ENCODE data around the gene MIA2. TPM values are rescaled to one million over a fixed set of nuclear protein-coding genes. Genes with fewer than 3 reads are reported as not detected.

Gene MIA2
- total RNA-seq, 4 donors from 2014 or later = 10.9 to 17.0 (median 12.6) TPM

DNA sequence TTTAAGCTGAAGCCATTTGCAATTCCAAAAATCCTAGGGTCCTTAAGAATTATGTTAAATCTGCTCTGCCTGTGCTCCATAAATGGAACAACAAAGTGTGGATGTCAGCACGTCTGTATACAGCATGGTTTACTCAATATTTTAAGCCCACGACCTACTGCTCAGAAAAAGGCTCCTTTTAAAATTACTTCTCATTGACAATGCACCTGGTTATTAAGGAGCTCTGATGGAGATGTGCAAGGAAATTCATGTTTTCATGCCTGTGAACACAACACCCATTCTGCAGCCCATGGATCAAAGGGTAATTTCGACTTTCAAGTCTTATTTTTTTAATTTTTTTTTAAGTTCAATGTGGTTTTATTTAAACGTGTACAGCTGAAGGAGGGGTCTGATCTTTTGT lies 150.5 kb downstream of the MIA2 start:
- no peak for TF ChIP-seq EP300 (IDR thresholded peaks at IDR 0.05)
- intact Hi-C loops (cut with DNase I) = no loop called here
- WGBS = 82% methylated on average over 4 of the region's 4 CpGs
- H3K27ac ChIP-seq (replicated peaks in 1 of 4) = no peak overlapping the region
- DNase-seq (ENCODE audit: extremely low spot score) = no peak
- peaks cover 0 to 10% (median 0%) of the 10 kb centered on the region in 4 donors for H3K36me3 ChIP-seq
- H3K9me3 ChIP-seq = no peaks in the 10 kb centered on the region
- no peaks in the 10 kb centered on the region for H3K27me3 ChIP-seq
- peaks cover 0 to 2% (median 0%) of the 10 kb centered on the region in 4 donors for H3K4me1 ChIP-seq
- H3K4me3 ChIP-seq = no peak overlapping the region

DNA sequence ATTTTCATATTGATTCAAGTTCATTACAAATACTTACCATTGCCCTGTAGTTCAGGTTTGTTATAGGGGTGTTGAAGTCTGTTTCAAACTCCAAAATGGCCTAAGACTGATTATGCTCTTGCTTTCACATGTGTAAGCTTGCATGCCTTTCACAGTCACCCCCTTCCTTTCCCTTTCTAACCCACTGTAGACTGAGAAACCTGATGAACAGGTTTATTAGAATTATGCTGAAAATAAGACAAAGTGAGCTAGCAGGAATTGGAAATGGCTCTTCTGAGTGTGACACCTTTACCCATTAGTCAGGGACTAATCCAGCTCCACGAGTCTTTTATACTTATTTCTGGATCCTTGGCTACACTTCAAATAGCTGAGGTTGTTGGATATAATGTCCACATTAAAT lies 159.6 kb downstream of the MIA2 start:
- no peak overlapping the region for H3K27ac ChIP-seq (replicated peaks in 1 of 4)
- H3K27me3 ChIP-seq = no peaks in the 10 kb centered on the region
- WGBS = 38% methylated on average over 1 of the region's 1 CpG
- intact Hi-C loops (cut with DNase I) = no loop called here
- no peaks in the 10 kb centered on the region for H3K4me1 ChIP-seq
- H3K36me3 ChIP-seq = peaks cover 4 to 29% (median 14%) of the 10 kb centered on the region in 4 donors
- TF ChIP-seq EP300 (IDR thresholded peaks at IDR 0.05) (no peak), POLR2AphosphoS5 (IDR thresholded peaks at IDR 0.05) (no peak), POLR2A (IDR thresholded peaks at IDR 0.05; ENCODE audit: low read depth) (no peak)
- TF ChIP-seq, protein P1, sequence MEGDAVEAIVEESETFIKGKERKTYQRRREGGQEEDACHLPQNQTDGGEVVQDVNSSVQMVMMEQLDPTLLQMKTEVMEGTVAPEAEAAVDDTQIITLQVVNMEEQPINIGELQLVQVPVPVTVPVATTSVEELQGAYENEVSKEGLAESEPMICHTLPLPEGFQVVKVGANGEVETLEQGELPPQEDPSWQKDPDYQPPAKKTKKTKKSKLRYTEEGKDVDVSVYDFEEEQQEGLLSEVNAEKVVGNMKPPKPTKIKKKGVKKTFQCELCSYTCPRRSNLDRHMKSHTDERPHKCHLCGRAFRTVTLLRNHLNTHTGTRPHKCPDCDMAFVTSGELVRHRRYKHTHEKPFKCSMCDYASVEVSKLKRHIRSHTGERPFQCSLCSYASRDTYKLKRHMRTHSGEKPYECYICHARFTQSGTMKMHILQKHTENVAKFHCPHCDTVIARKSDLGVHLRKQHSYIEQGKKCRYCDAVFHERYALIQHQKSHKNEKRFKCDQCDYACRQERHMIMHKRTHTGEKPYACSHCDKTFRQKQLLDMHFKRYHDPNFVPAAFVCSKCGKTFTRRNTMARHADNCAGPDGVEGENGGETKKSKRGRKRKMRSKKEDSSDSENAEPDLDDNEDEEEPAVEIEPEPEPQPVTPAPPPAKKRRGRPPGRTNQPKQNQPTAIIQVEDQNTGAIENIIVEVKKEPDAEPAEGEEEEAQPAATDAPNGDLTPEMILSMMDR (IDR thresholded peaks at IDR 0.05) = no peak
- H3K9me3 ChIP-seq = no peaks in the 10 kb centered on the region
- no peak overlapping the region for H3K4me3 ChIP-seq
- DNase-seq (ENCODE audit: extremely low spot score) = no peak

DNA sequence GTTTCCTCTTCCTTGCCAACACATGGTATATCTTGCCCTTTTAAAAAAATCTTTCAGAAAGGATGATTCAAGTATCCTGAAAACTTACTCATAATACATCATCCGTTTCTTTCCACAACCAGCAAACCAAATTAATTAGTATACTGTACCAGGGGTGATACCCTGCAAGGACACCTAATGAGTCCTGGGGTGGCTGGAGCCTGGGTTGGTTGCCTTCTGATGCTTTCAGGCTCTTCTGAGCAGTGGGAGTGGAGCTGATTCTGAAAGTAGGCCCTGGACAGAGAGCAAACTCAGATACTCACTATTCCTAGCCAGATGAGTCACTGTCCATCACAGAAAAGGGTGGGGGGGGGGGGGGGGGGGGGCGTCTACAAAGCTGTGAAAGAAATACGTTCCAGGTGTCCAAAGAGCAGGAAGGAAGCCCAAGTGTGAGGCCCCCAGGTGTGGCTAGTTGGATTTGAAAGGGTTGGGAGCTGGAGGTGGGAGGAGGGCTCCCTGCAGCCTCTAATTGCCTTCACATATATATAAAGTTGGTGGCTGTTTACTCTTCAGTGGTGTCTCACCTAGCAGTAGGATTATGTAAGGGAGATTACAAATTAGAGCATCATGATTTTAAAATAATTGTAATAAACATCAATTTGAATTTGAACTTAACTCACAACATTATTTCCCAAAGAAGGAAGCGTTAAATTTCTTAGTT lies 162.0 kb downstream of the MIA2 start:
- Histone ChIP-seq H3K4me3 (no peak overlapping the region), H3K27me3 (no peaks in the 10 kb centered on the region), H3K4me1 (peaks cover 0 to 3% (median 0%) of the 10 kb centered on the region in 4 donors), H3K27ac (replicated peaks in 1 of 4) (no peak overlapping the region), H3K9me3 (no peaks in the 10 kb centered on the region), H3K36me3 (peaks cover 13 to 46% (median 34%) of the 10 kb centered on the region in 4 donors)
- no peak for DNase-seq (ENCODE audit: extremely low spot score)
- 86% methylated on average over 4 of the region's 4 CpGs for WGBS
- intact Hi-C loops (cut with DNase I) = no loop called here
- no peak for TF ChIP-seq POLR2A (IDR thresholded peaks at IDR 0.05; ENCODE audit: low read depth)
- no peak for TF ChIP-seq EP300 (IDR thresholded peaks at IDR 0.05)
- TF ChIP-seq POLR2AphosphoS5 (IDR thresholded peaks at IDR 0.05) = no peak
- TF ChIP-seq, protein P1 (IDR thresholded peaks at IDR 0.05) = no peak

DNA sequence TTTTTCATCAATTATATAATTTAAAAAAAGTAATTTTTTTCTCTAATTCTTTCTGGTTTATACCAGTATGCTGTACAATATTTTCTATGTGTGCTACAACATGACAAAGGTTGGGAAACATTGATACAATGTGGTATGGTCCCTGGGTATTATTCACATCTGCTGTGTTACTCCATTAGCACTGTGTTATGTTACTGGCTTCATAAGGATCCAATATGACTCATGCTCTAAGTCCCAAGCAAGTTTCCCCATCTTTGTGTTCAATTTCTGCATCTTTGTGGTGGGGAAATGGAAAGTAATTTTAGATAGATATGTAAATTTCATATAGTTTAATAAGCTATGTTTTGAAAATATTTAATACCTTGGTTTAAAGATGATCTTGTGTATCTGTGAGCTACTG lies 162.7 kb downstream of the MIA2 start:
- Histone ChIP-seq H3K4me3 (no peak overlapping the region), H3K27ac (replicated peaks in 1 of 4) (no peak overlapping the region), H3K36me3 (peaks cover 13 to 53% (median 40%) of the 10 kb centered on the region in 4 donors), H3K27me3 (no peaks in the 10 kb centered on the region), H3K9me3 (no peaks in the 10 kb centered on the region), H3K4me1 (peaks cover 0 to 3% (median 0%) of the 10 kb centered on the region in 4 donors)
- intact Hi-C loops (cut with DNase I) = no loop called here
- DNase-seq (ENCODE audit: extremely low spot score) = no peak
- TF ChIP-seq, protein P1 (IDR thresholded peaks at IDR 0.05) = no peak

DNA sequence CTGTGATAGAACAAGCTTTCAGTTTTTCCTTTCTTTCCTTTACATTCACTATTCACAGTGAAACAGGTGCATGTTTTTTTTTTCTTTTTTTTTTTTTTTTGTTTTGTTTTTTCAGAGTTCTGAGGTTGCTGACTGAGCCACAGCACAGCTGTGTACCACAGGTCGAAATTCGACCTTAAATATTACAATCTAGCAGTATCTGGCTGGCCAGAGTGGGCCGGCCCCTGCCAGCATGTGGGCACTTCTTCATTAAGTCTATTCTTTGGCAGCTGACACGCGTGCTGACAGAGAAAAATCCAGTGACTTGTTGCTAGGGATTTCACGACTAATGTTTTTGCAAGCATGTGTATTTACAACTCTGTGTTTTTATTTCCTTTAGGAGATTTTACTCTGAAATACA lies 164.7 kb downstream of the MIA2 start:
- Histone ChIP-seq H3K4me1 (peaks cover 0 to 3% (median 0%) of the 10 kb centered on the region in 4 donors), H3K27ac (replicated peaks in 1 of 4) (no peak overlapping the region), H3K9me3 (no peaks in the 10 kb centered on the region), H3K27me3 (no peaks in the 10 kb centered on the region), H3K36me3 (peaks cover 13 to 52% (median 42%) of the 10 kb centered on the region in 4 donors), H3K4me3 (no peak overlapping the region)
- intact Hi-C loops (cut with DNase I) = no loop called here
- 82% methylated on average over 6 of the region's 6 CpGs for WGBS
- DNase-seq (ENCODE audit: extremely low spot score) = no peak
- TF ChIP-seq POLR2A (IDR thresholded peaks at IDR 0.05; ENCODE audit: low read depth) (no peak), POLR2AphosphoS5 (IDR thresholded peaks at IDR 0.05) (no peak), EP300 (IDR thresholded peaks at IDR 0.05) (no peak)
- TF ChIP-seq, protein P1 (IDR thresholded peaks at IDR 0.05) = no peak
